ENCODE data around the gene NEK3. TPM values are rescaled to one million over a fixed set of nuclear protein-coding genes. Genes with fewer than 3 reads are reported as not detected.
A peak's percentile ranks its signal among the peaks of the same experiment; 100 is the strongest.
"Not testable (repeated sequence)": the region's sequence is repeated elsewhere in the genome, so short reads cannot be mapped to it uniquely, and the experiment has no call there.

NEK3 gene
- total RNA-seq, 1 donor from 2014 or later, result 11.7 TPM

- Histone ChIP-seq H3K27me3 (no peaks in the 10 kb centered on the region), H3K4me1 (peaks cover 16% of the 10 kb centered on the region), H3K9me3 (no peaks in the 10 kb centered on the region), H3K36me3 (no peaks in the 10 kb centered on the region), H3K4me3 (peak overlapping the region; percentile 73), H3K27ac (peak overlapping the region; percentile 90)
- ATAC-seq, result peak; percentile 89
- peak; percentile 89 for DNase-seq
- intact Hi-C loops (cut with DNase I), result no loop called here
- TF ChIP-seq, protein P1, sequence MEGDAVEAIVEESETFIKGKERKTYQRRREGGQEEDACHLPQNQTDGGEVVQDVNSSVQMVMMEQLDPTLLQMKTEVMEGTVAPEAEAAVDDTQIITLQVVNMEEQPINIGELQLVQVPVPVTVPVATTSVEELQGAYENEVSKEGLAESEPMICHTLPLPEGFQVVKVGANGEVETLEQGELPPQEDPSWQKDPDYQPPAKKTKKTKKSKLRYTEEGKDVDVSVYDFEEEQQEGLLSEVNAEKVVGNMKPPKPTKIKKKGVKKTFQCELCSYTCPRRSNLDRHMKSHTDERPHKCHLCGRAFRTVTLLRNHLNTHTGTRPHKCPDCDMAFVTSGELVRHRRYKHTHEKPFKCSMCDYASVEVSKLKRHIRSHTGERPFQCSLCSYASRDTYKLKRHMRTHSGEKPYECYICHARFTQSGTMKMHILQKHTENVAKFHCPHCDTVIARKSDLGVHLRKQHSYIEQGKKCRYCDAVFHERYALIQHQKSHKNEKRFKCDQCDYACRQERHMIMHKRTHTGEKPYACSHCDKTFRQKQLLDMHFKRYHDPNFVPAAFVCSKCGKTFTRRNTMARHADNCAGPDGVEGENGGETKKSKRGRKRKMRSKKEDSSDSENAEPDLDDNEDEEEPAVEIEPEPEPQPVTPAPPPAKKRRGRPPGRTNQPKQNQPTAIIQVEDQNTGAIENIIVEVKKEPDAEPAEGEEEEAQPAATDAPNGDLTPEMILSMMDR (IDR thresholded peaks at IDR 0.05), result peak; percentile 24
Measured at GRCh38 chr13:52195401-52195837, 36.0 kb upstream of the NEK3 start.

DNA sequence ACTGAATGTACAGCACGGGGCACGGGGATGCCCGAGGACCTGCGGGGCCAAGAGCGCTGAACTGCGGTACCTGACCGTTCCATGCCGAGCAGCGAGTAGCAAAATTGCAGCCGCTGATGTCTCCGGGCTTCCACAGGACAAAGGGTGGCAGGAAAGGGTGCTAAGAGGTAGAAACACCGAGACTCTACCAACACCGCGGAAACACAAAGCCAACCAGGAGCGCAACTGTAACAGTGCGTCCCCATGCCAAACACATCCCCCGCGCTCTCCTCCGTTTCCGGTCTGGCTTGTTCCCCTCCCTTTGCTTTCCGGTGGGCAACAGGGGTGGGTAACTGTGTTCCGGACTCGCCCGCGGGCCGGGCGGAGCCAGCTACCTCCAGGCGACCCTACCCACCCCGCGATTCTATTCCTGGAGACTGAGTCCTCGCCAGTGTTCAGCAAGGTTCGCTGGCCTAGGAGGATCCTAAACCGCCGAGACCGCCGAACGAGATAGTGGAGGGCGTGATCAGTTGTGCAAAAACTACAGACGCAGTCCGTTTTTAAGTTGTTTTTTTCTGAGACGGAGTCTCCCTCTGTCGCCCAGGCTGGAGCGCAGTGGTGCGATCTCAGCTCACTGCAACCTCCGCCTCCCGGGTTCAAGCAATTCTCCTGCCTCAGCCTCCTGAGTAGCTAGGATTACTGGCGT, 34.9 kb upstream of the NEK3 start:
- no peaks in the 10 kb centered on the region for H3K9me3 ChIP-seq
- DNase-seq, result peak; percentile 89
- H3K4me1 ChIP-seq, result peaks cover 16% of the 10 kb centered on the region
- H3K27ac ChIP-seq, result peak overlapping the region; percentile 90
- no peaks in the 10 kb centered on the region for H3K27me3 ChIP-seq
- TF ChIP-seq, protein P1 (IDR thresholded peaks at IDR 0.05), result no peak
- peaks cover 2% of the 10 kb centered on the region for H3K36me3 ChIP-seq
- peak overlapping the region; percentile 73 for H3K4me3 ChIP-seq
- intact Hi-C loops (cut with DNase I), result no loop called here
- ATAC-seq, result peak; percentile 98

- ATAC-seq; H3K36me3 ChIP-seq; DNase-seq; H3K9me3 ChIP-seq; intact Hi-C loops (cut with DNase I); H3K27me3 ChIP-seq: not testable (repeated sequence)
- Histone ChIP-seq H3K4me3 (peak overlapping the region; percentile 73), H3K4me1 (peaks cover 16% of the 10 kb centered on the region), H3K27ac (peak overlapping the region; percentile 90)
Measured at GRCh38 chr13:52193587-52194183, 34.3 kb upstream of the NEK3 start.

DNA sequence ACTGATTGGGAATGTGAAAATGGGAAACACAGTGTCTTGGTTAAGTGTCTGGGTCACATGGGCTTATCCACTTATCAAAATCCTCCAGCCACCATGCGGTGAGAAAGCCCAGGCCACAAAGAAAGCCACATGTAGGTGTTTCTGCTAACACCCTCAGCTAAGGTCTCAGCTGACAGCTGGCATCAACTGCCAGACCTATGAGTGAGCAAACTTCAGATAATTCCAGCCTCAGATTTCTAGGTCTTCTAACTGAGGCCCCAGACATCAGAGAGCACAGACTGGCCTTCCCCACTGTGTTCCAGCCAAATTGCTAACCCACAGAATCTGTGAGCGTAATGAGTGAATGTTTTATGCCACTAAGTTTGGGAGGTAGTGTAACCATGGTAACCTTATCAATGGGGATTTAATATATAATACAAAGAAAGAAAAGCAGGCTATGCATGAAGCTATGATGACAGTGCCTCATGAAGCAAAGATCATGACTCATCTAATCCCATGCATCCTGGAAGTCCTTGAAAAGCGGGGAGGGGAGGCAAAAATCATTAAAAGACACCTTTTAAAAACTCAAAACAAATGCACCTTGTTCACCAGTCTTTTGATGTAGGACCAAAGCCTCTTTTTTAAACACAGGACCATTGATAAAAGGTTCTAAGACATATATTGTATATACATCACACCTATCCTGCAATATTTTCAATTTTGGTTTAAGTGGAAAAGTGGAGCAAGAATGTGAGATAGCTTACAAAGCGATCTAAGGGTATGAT, 28.2 kb upstream of the NEK3 start:
- not testable (repeated sequence) for H3K27ac ChIP-seq, H3K4me3 ChIP-seq

GRCh38 chr13:52187029-52187423, 27.6 kb upstream of the NEK3 start:
- Histone ChIP-seq H3K4me3 (no peak overlapping the region), H3K27ac (no peak overlapping the region), H3K4me1 (peaks cover under 1% of the 10 kb centered on the region), H3K27me3 (no peaks in the 10 kb centered on the region), H3K9me3 (no peaks in the 10 kb centered on the region), H3K36me3 (peaks cover 47% of the 10 kb centered on the region)
- intact Hi-C loops (cut with DNase I), result no loop called here
- ATAC-seq, result no peak
- TF ChIP-seq, protein P1 (IDR thresholded peaks at IDR 0.05), result no peak
- no peak for DNase-seq

More for the DNA sequence above, 28.2 kb upstream of the NEK3 start:
- H3K4me1 ChIP-seq; H3K27me3 ChIP-seq; DNase-seq; H3K9me3 ChIP-seq; intact Hi-C loops (cut with DNase I): not testable (repeated sequence)
- ATAC-seq, result peak; percentile 30
- H3K36me3 ChIP-seq, result peaks cover 41% of the 10 kb centered on the region

GRCh38 chr13:52181316-52181954, 22.0 kb upstream of the NEK3 start:
- ATAC-seq, result not testable (repeated sequence)

More at GRCh38 chr13:52181316-52181954, 22.0 kb upstream of the NEK3 start:
- H3K4me1 ChIP-seq; H3K4me3 ChIP-seq; H3K9me3 ChIP-seq; H3K27me3 ChIP-seq; DNase-seq; intact Hi-C loops (cut with DNase I): not testable (repeated sequence)
- Histone ChIP-seq H3K36me3 (peaks cover 65% of the 10 kb centered on the region), H3K27ac (peak overlapping the region; percentile 24)

Data from upper lobe of right lung (tissue), 1 donor.